Parathyroid adenoma (tissue), 2 donors: ENCODE results near the gene MFSD6.
"Not testable (repeated sequence)": the region's sequence is repeated elsewhere in the genome, so short reads cannot be mapped to it uniquely, and the experiment has no call there.

Experiments
- H2AFZ ChIP-seq: fragments of 300-600 bp; sonication (generic); one replicate; pipeline ENCODE4 v1.7.0; 2017; ENCODE audit warnings: antibody characterized with exemption, mild to moderate bottlenecking
- H3K27ac ChIP-seq: fragments of 300-600 bp; sonication (generic); one replicate; pipeline ENCODE4 v1.7.0; 2017
- H3K27me3 ChIP-seq: fragments of 300-600 bp; sonication (generic); one replicate; pipeline ENCODE4 v1.7.0; 2017; ENCODE audit warnings: low read length; ENCODE audit not compliant: control insufficient read depth, insufficient read depth
- H3K36me3 ChIP-seq: fragments of 300-600 bp; sonication (generic); one replicate; pipeline ENCODE4 v1.7.0; 2017; ENCODE audit warnings: low read length; ENCODE audit not compliant: control insufficient read depth, insufficient read depth
- H3K4me1 ChIP-seq: fragments of 300-600 bp; sonication (generic); one replicate; pipeline ENCODE4 v1.7.0; 2017; ENCODE audit warnings: control low read depth
- H3K4me2 ChIP-seq: fragments of 300-600 bp; sonication (generic); one replicate; pipeline ENCODE4 v1.7.0; 2017; ENCODE audit warnings: low read length
- H3K4me3 ChIP-seq: fragments of 300-600 bp; sonication (generic); one replicate; pipeline ENCODE4 v1.7.0; 2017; ENCODE audit warnings: low read depth, low read length
- H3K79me2 ChIP-seq: fragments of 300-600 bp; sonication (generic); one replicate; pipeline ENCODE4 v1.7.0; 2017; ENCODE audit warnings: control low read depth
- H3K9ac ChIP-seq: fragments of 300-600 bp; sonication (generic); one replicate; pipeline ENCODE4 v1.7.0; 2017; ENCODE audit warnings: mild to moderate bottlenecking
- H3K9me3 ChIP-seq: fragments of 300-600 bp; sonication (generic); one replicate; pipeline ENCODE4 v1.7.0; 2017; ENCODE audit warnings: low read length; ENCODE audit not compliant: control insufficient read depth
- TF ChIP-seq, protein P1 (sequence below): fragments of 300-600 bp; sonication (generic); IDR thresholded peaks from one replicate; pipeline ENCODE4 v1.7.0; 2017; ENCODE audit warnings: antibody characterized with exemption, mild to moderate bottlenecking
- donor health status: primary hyperparathyroidism.

The MFSD6 gene

DNA sequence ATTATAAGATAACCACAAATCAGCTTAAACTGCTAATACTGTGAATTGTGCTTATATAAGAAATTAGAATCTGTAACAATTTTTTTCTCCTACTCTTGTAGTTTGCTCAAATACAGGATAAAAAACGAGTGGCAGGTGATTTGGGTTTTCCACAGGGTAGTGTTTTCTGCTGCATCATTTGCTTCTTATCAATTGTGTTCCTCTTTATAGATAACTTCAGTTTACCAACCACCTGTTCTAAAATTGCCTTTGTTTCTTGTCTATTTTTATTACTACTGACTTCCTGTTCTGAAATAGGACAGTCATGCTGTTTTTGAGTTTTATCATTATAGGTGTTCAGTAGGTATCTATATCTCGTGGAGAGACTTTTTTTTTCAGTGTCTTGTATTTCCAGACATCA lies 56.9 kb downstream of the MFSD6 start:
- Histone ChIP-seq H3K4me2 (no peak overlapping the region), H3K9ac (no peak overlapping the region), H3K27me3 (no peaks in the 10 kb centered on the region), H3K4me3 (no peak overlapping the region), H3K79me2 (peaks cover 55% of the 10 kb centered on the region), H3K27ac (no peak overlapping the region), H3K36me3 (no peaks in the 10 kb centered on the region), H3K4me1 (peaks cover 56% of the 10 kb centered on the region), H2AFZ (no peak overlapping the region), H3K9me3 (no peaks in the 10 kb centered on the region)
- TF ChIP-seq, protein P1, sequence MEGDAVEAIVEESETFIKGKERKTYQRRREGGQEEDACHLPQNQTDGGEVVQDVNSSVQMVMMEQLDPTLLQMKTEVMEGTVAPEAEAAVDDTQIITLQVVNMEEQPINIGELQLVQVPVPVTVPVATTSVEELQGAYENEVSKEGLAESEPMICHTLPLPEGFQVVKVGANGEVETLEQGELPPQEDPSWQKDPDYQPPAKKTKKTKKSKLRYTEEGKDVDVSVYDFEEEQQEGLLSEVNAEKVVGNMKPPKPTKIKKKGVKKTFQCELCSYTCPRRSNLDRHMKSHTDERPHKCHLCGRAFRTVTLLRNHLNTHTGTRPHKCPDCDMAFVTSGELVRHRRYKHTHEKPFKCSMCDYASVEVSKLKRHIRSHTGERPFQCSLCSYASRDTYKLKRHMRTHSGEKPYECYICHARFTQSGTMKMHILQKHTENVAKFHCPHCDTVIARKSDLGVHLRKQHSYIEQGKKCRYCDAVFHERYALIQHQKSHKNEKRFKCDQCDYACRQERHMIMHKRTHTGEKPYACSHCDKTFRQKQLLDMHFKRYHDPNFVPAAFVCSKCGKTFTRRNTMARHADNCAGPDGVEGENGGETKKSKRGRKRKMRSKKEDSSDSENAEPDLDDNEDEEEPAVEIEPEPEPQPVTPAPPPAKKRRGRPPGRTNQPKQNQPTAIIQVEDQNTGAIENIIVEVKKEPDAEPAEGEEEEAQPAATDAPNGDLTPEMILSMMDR, result no peak

DNA sequence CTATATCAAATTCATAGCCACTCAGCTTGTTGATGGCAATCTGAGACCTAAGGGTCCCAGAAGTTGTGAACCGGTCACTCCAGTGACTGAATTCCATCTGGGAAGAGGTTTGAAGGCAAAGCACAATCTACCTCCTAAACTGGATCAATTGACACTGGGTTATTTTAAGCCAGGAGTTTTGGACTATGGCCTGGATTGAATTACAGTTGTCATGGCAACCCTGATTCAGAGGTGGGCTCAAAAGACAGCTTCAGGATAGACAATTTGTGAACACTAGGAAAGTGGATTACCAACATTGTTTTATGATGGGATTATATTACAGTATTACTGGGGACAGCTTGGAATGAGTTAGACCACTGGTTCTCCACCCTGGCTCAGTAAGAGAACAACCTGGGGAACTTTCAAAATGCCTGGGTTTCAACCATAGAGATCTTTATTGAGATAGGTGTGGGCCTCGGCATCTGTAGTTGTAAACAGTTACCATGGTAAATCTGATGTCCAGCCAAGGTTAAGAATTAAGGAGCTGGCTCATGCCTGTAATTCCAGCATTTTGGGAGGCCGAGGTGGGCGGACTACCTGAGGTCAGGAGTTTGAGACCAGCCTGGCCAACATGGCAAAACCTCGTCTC lies 58.8 kb downstream of the MFSD6 start:
- peaks cover 44% of the 10 kb centered on the region for H3K79me2 ChIP-seq
- TF ChIP-seq, protein P1, result no peak
- no peaks in the 10 kb centered on the region for H3K27me3 ChIP-seq
- H3K4me1 ChIP-seq, result peaks cover 45% of the 10 kb centered on the region
- H3K4me3 ChIP-seq, result peak overlapping the region; percentile 36
- H3K4me2 ChIP-seq, result peak overlapping the region; percentile 53
- peak overlapping the region; percentile 36 for H2AFZ ChIP-seq
- H3K27ac ChIP-seq, result peak overlapping the region; percentile 97
- H3K36me3 ChIP-seq, result no peaks in the 10 kb centered on the region
- no peak overlapping the region for H3K9ac ChIP-seq
- no peaks in the 10 kb centered on the region for H3K9me3 ChIP-seq

- Histone ChIP-seq H3K79me2 (peaks cover 39% of the 10 kb centered on the region), H3K27me3 (no peaks in the 10 kb centered on the region), H3K27ac (peak overlapping the region; percentile 97), H3K4me2 (peak overlapping the region; percentile 53), H3K4me3 (peak overlapping the region; percentile 36), H3K9me3 (no peaks in the 10 kb centered on the region), H3K4me1 (peaks cover 40% of the 10 kb centered on the region), H2AFZ (peak overlapping the region; percentile 36), H3K36me3 (no peaks in the 10 kb centered on the region), H3K9ac (no peak overlapping the region)
- TF ChIP-seq, protein P1, result no peak
Observed at GRCh38 chr2:190467575-190468083, 59.5 kb downstream of the MFSD6 start.

DNA sequence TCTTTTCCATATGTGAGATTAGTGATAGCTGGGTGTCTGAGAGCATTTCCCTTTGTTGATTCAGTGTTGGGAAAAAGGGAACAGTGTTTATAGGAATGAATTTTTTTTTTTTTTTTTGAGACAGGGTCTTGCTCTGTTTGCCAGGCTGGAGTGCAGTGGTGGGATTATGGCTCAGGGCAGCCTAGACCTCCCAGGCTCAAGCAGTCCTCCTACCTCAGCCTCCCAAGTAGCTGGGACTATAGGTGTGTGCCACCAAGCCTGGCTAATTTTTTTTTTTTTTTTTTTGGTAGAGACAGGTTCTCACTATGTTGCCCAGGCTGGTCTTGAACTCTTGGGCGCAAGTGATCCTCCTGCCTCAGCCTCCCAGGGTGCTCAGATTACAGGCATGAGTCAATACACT lies 60.2 kb downstream of the MFSD6 start:
- Histone ChIP-seq H3K27ac (peak overlapping the region; percentile 97), H3K4me1 (peaks cover 36% of the 10 kb centered on the region), H3K4me2 (peak overlapping the region; percentile 61), H3K79me2 (peaks cover 36% of the 10 kb centered on the region)
- not testable (repeated sequence) for H3K27me3 ChIP-seq, H3K4me3 ChIP-seq, H3K9me3 ChIP-seq, H2AFZ ChIP-seq, H3K9ac ChIP-seq, H3K36me3 ChIP-seq

- Histone ChIP-seq H3K9ac (no peak overlapping the region), H3K4me3 (peak overlapping the region; percentile 36)
Observed at GRCh38 chr2:190468814-190469569, 60.8 kb downstream of the MFSD6 start.

More at GRCh38 chr2:190468814-190469569, 60.8 kb downstream of the MFSD6 start:
- no peaks in the 10 kb centered on the region for H3K27me3 ChIP-seq
- peak overlapping the region; percentile 26 for H2AFZ ChIP-seq
- peaks cover 31% of the 10 kb centered on the region for H3K79me2 ChIP-seq
- peak overlapping the region; percentile 97 for H3K27ac ChIP-seq
- TF ChIP-seq, protein P1, result no peak
- H3K9me3 ChIP-seq, result no peaks in the 10 kb centered on the region
- peak overlapping the region; percentile 61 for H3K4me2 ChIP-seq
- H3K4me1 ChIP-seq, result peaks cover 36% of the 10 kb centered on the region
- H3K36me3 ChIP-seq, result no peaks in the 10 kb centered on the region
